ENCODE data around the gene C19orf47.

DNA sequence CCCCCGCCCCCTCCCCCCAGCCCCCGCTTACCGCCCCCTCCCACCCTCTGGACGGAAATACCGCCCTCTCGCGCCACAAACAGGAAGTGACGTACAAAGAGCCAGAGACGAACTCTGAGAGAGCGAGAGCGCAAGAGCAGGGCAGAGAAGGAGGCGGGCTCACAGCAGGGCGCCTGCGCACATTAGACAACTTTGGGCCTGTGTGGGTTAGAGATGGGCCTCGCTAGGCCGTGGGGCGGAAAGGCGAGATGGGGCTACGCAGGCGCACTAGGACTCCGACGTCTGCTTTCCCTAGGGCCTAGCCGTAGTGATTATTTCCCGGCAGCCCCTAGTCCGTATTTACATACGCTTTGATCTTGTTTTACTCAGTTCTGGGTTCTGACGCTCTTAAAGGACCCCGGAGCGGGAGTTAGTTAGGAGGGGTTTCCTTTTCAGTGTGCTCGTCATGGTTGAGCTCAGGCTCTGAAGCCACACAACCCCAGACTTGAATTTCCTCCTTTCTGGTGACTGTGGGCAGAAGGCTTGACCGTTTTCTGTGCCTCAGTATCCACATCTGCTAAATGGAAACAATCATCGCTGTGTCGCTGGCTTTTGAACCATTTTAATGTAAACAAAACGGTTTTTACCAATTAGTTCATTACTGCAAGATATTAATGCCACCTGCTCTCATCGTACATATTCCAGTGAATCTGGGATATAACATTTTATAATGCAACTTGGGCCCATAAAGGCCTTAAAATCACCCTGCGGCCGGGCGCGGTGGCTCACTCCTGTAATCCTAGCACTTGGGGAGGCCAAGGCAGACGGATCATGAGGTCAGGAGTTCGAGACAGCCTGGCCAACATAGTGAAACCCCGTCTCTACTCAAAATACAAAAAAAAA lies 62.6 kb downstream of the C19orf47 start:
- TF ChIP-seq CTCF (conservative IDR thresholded peaks at IDR 0.05 in 1 of 2, IDR thresholded peaks at IDR 0.05 in 1 of 2; ENCODE audit: extremely low read depth in 1 of 2, insufficient read depth in 1 of 2, low read depth in 1 of 2, low read length in 2 of 2): no peak
- TF ChIP-seq EZH2 (IDR thresholded peaks at IDR 0.05; ENCODE audit: borderline replicate concordance, low read length): no peak

All from mammary epithelial cell (primary cell).